HG02678 (cell line): ENCODE data around the gene SELENOK.
"Not testable (repeated sequence)": the region's sequence is repeated elsewhere in the genome, so short reads cannot be mapped to it uniquely, and the experiment has no call there.

Experiments used
- ATAC-seq: cut with Tn5 transposase; IDR thresholded peaks from one replicate; pipeline ENCODE4 v1.9.1; 2021; ENCODE audit warnings: mild to moderate bottlenecking, moderate library complexity; ENCODE audit not compliant: unreplicated experiment

SELENOK gene

GRCh38 chr3:53891497-53892285, at the start of gene SELENOK:
Gene SELENOK, minus strand, starts transcription at chr3:53891859.
- peak; percentile 96 for ATAC-seq

- no peak for ATAC-seq
Observed at GRCh38 chr3:53941184-53941583, 49.5 kb upstream of the SELENOK start.

- no peak for ATAC-seq
Observed at GRCh38 chr3:53940623-53941022, 49.0 kb upstream of the SELENOK start.

DNA sequence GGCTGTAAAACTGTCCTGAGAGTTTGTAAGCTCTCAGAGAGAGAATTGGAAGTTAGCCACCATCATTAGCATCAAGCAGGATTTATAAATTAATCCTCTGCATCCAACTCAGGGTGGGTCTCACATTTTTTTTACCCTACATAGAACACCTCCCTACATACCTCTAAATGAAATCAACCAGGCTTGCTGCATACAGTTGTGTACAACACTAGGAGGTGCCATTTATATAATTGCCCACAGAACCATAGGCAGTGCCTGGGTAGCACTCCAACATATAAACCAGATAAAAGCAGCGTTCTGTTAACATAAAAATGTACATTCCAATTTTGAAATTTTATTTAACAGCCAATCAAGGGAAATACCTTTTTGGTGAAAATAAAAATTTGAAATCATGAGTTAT, 48.2 kb upstream of the SELENOK start:
- no peak for ATAC-seq

DNA sequence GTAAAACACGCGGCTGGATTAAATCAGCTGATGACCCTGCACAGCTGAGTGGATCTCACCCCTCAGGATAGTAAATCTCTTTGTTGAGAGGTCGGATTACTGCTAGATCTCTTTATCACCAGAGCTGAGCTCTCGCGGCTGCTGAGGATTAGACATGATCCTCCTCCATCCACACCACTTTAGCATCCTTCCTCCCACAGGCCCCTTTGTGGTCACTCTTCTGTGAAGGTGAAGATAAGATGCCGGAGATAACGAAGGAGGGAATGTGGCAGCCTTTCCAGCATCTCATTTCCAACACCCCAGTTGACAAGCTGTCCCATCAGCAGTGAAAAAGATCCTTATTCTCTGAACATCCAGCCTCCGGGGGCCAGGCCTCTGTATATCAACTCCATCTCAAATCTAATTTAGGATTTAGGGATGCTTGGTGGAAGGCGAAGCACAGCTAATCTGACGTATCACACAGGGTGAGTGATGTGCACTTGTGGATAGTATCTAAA, 47.5 kb upstream of the SELENOK start:
- no peak for ATAC-seq

- peak; percentile 77 for ATAC-seq
Observed at GRCh38 chr3:53938645-53939044, 47.0 kb upstream of the SELENOK start.

- ATAC-seq: no peak
Observed at GRCh38 chr3:53936347-53936746, 44.7 kb upstream of the SELENOK start.

GRCh38 chr3:53935283-53935901, 43.7 kb upstream of the SELENOK start:
- ATAC-seq: no peak

- ATAC-seq: not testable (repeated sequence)
Observed at GRCh38 chr3:53927208-53927872, 35.7 kb upstream of the SELENOK start.

- ATAC-seq: no peak
Observed at GRCh38 chr3:53921296-53921695, 29.6 kb upstream of the SELENOK start.

DNA sequence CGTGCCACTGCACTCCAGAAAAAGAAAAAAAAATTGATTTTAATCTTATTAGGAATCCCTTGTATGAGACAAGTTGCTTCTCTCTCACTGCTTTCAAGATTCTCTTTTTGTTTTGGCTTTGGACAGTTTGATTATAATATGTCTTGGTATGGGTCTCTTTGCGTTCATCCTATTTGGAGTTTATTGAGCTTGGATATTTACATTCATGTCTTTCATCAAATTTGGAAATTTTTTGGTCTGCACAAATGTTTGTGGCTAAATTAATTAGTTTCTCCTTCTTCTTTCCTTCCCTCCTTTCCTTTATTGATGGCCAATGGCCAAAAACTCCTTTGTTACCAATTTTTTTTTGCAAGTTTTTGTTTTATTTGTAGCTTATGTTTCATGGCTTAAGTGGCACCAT, 28.1 kb upstream of the SELENOK start:
- no peak for ATAC-seq

- ATAC-seq: no peak
Observed at GRCh38 chr3:53913401-53913800, 21.7 kb upstream of the SELENOK start.

DNA sequence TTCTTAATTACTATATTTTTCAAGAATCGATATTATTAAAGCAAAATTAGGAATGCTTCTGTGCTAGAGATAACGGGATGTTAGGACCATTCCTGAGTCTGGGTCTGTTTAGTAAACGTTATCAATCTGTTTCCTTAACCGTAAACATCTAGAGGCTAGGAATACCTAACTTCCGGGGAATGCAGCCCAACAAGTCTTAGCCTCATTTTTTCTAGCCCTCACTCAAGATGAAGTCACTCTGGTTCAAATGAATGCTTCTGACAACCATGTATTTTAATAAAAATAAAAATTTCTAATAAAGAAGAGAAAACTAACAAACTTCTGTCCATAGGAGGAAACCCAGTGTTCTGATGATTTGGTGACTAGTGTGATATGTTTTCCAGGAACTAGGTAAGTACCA, 11.1 kb upstream of the SELENOK start:
- no peak for ATAC-seq

GRCh38 chr3:53902067-53902466, 10.4 kb upstream of the SELENOK start:
- ATAC-seq: no peak

DNA sequence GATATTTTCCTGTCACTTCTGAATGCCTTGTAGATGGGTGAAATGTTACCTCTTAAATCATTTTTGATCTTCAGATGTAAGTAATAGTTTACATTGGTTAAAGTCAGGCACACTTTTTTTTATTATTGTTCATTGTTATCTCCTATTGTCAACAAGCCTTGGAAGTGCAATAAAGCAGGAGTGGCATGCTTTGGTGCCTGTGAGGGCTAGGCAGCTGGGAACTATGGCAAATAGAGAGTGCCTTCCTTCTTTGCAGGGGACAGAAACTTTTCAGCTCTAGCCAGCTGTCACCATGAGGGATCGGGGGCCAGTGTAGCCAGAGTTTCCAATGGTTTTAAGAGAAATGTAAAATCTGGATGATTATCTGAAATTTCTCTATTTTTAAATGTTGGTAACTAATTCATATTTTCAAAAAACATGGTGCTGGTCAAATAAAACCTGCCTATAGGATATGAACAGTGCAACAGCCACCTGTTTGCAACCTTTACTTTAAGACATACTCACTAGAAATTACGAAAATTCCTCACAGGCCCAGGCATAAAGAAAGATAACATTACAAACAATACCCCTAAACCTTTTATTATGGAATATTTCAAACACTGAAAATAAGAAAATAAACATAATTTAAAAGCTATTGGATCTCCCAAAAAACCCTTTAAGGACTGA, 9.1 kb upstream of the SELENOK start:
- no peak for ATAC-seq

GRCh38 chr3:53899750-53900149, 8.1 kb upstream of the SELENOK start:
- ATAC-seq: no peak

- no peak for ATAC-seq
Observed at GRCh38 chr3:53892286-53892637, 603 bp upstream of the SELENOK start.

DNA sequence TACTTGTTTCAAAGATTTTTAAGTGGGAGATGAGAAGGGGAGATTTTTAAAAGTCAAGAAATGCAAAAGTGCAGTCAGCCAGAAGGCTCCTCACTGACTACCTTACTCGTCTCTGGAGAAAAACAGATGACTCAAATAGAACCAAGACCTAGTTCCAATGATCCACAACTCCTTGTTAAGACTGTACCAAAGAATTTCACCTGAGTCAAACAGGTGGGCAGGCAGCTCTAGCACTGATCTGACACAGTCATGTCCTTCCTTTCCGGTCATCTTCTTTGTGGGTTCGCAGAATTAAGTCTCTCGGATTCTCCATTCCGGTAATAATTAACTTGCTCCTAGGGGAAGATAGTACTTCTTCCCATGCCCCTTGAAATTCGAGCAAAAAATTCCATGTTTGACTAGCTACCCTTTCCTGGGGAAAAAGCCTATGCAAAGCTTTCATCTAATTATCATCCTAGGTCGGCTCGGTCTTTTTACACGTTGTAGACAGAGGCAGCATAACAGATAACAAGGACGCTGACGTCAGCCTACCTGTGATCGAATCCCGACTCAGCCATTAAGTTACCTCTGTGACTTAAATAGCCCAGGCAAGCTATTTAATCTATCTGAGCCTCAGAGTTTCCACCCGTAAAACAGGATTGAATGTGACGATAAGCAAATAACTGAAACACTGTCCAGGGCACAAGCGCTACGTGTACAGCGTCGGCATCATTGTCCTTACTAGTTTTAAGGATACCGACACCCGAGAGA, 758 bp downstream of the SELENOK start:
- no peak for ATAC-seq

GRCh38 chr3:53888232-53888631, 3.4 kb downstream of the SELENOK start:
- no peak for ATAC-seq

- no peak for ATAC-seq
Observed at GRCh38 chr3:53887446-53887845, 4.2 kb downstream of the SELENOK start.

DNA sequence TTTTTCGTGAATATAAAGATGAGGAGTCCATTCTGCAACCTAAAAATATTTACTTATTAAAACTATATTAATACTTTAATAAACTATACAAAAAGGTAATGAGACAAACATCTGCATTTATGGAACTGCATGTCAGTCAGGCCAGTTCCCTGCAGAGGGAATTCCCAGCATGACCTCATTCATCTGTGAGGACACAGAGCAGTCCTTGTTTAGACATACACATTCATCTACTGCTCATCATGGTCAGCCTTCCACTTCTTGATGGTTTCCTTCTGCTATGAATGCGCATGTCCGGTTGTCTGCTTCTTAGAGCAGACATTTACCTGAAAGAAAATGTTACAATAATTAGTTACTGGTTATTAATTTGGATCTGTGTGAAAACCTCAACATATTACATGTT, 6.4 kb downstream of the SELENOK start:
- no peak for ATAC-seq
